HG03025 (cell line): Measurements from ENCODE around the gene KIF19.

Experiments
- ATAC-seq: cut with Tn5 transposase; IDR thresholded peaks from one replicate; pipeline ENCODE4 v1.9.1; 2021; ENCODE audit warnings: mild to moderate bottlenecking, moderate library complexity; ENCODE audit not compliant: unreplicated experiment, low FRiP score

The KIF19 gene

DNA sequence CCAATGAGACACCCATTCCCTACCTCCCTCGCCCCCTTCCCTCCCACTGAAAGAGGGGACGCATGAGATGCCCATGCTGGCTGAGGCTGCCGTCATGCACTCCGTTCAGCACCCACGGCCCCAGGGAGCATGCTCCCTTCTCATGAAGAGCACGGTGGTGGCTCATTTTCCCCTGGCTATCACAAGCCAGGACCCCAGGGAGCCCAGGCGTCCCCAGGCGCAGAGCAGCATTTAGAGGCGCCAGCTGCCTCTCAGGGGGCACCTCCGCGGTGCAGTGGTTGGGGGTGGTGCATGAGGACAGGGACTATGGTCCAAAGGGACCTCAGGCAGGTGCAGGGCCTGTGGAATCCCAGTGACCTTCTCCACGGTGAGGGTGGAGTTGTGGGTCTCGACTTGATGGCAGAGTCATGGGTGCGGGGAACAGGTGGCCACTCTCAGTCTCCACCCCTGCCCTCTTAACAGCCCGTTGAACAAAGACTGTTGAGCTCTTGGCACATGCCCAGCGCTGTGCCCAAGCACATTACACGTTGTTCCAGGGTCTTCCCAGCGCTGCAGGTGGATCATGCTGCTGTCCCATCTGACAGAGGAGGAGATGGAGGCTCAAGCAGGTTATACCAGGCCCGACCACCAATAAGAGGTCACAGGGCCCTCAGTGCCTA is 13.6 kb downstream of the KIF19 start:
- no peak for ATAC-seq

DNA sequence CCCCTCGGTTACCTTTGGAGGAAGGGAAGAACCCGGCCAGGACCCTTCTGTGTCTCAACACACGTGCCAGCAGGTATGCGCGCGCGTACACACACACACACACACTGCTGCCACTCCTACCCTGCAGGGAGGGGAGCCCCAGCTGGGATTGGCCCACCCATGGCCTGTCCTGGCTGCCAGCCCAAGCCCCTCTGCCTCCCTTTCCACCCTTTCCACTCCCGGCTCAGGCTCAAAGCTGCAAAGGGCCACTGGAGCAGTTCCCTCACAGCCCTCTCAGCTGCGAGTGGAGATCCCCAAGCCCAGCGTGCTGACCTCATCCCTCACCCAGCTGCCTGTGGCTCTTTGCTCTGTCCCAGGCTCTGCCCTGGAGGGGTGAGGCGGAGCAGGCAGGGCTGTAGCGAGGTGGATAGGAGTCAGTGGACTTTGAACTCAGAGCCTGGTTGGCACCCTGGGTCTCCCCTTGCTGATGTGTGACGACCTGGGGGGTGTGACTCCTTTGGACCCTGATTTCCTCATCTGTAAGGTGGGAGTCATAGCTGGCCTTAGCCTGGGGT is 14.5 kb downstream of the KIF19 start:
- no peak for ATAC-seq

DNA sequence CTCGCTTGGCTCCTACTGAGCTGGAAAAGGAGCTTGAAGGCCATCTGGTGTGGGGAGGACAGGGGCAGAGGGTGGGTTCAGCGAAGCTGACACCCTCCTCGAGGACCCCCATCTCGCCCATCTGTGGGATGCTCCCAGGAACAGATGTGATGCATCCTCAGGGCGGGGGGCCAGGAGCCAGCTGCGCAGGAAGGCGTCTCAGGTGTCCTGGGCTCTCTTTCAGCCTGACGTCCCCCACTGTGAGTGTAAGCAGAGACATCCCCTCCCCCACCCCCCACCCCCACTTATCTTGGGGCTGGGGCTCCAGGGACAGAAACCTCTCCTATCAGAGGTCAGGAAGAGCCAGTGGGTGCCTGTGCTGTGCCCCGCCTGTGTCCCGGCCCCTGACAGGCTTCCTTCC is 16.2 kb downstream of the KIF19 start:
- no peak for ATAC-seq

DNA sequence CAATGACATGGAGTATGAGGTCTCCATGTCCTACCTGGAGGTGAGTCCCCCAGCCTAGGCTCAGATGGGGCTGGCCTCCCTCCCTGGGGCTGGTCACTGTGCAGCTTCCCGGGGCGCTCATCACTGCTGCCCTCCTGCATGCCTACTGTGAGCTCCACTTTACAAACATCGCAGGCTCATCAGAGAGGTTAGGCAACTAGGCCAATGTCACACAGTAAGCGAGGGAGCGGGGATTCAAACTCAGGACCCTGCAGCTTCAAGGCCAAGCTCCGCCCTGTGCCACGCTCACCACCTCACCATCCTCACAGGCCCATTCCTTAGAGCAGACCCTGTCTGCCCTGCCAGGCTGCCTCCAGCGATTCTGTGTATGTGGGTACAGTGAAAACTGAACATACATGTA is 17.1 kb downstream of the KIF19 start:
- ATAC-seq, result no peak

DNA sequence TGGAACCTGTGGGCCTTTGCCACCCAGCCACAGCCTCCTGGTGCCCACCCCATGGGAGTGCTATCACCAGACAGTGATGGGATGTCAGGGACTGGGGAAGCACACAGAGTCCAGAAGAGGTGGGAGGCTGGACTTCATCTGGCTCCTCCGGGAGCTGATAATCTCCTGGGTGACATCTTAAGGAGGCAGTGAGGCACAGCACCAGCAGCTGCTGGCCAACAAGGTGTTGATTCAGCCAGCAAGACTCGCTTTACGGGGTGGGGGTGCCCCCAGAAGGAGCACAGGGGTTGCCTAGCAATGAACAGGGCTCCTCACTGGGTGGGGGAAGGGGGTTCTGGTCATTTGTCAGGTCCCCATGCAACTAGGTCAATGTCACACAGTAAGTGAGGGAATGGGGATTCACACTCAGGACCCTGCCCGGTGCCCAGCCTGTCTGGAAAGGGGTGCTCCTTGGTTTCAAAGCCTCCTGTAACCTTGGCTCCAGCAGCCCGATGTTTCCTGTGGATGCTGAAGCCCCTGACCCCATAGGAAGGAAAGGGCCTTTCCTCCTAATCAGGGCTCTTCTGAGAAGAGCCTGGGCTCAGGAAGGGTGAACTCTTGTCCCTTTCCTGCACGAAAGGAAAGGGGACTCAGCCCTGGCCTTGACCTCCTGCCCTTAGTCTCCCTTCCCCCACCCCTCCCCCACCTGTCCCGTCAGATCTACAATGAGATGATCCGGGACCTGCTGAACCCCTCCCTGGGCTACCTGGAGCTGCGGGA is 17.7 kb downstream of the KIF19 start:
- no peak for ATAC-seq

DNA sequence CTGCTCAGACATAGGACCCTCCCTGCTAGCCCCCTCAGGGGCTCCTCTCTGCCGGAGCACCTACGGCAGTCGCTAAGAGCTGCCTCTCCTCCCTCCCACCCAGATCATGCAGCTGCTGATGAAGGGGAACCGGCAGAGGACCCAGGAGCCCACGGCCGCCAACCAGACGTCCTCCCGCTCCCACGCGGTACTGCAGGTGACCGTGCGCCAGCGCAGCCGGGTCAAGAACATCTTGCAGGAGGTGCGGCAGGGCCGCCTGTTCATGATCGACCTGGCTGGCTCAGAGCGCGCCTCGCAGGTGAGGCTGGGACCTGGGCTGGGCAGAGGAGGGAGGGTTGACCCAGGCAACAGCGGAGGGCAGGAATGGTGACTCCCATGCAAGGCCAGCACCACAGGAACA is 18.6 kb downstream of the KIF19 start:
- ATAC-seq, result no peak

DNA sequence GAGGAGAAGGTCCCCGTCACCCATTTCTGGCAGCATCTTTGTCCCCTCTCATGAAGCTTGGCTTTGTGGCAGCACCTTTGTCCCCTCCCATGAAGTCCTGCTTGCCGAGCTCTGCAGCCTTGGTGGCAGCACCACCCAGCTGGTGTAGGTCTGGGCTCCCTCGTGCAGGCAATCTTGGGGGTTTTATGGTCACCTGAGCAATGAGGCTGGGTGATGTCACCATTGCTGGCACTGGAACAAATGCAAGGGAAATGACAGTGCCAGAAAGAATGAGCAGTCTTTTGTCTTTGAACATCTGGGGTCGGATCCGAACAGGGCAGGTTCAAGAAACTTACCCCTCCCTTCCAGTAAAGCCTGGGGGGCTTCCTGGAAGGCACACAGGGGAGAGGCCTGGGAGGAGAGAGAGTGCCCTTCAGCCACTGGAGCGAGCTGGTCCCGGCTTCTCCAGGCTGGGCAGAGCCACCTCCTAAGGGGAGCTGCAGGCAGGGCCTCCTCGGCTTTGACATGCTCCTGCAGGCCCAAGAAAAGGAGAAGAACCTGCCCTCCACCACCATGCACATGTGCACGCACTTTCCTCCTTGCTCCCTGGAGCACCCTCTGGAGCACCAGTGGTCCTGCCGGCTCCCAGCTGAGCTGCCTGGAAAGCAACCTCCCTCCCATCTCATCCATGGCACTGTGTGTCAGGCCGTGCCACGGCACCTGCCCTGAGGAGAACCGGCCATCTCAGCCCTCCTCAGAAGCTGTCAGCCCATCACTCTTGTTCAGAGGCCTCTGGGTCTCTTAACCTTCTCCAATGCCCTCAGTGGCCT is 19.6 kb downstream of the KIF19 start:
- ATAC-seq, result no peak

DNA sequence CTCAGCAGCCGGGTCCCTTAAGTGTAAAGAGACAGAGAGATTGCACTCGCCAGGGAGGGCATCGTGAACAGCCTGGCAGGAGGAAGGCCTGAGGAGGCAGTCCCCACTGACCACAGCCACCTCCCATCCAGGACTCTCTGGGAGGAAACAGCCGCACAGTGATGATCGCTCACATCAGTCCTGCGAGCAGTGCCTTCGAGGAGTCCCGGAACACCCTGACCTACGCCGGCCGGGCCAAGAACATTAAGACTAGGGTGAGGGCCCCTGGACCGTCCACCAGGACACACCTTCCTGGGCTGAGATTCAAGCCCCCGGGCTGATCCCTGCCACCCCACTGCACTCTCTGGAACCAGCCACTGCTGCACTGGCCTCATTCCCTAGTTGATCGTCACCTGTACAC is 21.6 kb downstream of the KIF19 start:
- ATAC-seq, result no peak

DNA sequence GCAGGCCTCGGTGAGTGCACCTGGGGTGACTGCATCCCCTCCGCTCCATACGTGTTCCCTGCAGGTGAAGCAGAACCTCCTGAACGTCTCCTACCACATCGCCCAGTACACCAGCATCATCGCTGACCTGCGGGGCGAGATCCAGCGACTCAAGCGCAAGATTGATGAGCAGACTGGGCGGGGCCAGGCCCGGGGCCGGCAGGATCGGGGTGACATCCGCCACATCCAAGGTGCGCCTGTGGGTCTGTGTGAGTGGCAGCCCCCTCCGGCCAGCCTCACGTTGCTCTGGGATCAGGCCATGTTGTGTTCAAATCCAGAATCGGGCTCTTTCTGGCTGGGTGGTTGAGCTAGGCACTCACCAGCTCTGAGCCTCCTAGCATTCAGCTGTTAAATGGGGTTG is 23.1 kb downstream of the KIF19 start:
- ATAC-seq, result no peak

DNA sequence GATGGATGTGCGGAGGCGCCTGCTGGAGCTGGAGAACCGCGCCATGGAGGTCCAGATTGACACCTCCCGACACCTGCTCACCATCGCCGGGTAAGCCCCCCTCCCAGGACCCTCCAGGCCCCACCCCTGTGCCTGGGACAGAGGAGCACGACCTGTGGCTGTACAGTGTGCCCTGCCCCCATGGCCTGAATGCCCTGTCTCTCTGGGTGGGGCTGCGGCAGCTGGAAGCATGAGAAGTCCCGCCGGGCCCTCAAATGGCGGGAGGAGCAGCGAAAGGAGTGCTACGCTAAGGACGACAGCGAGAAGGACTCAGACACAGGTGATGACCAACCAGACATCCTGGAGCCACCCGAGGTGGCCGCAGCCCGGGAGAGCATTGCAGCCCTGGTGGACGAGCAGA is 24.5 kb downstream of the KIF19 start:
- no peak for ATAC-seq

DNA sequence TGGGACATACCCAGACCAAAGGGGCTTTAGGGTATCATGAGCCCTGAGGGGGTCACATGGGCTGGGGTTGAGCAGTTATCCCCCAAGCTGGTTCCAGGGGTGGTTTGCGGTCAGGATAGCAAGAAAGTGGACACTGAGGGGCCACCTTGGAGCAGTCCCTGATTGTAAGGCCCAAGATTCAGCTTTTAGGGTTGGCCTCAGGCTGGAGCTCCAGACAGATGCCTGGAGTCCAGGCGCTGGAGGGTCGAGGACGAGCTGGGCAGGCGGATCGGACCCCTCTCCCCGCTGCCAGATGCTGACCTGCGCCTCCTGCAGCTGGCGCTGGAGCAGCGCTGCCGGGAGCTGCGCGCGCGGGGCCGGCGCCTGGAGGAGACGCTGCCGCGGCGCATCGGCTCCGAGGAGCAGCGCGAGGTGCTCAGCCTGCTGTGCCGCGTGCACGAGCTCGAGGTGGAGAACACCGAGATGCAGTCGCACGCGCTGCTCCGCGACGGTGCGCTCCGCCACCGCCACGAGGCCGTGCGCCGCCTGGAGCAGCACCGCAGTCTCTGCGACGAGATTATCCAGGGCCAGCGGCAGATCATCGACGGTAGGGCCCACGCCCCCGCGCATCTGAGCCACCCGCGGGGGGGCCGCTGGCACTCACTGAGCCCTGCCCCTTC is 25.7 kb downstream of the KIF19 start:
- ATAC-seq, result no peak

DNA sequence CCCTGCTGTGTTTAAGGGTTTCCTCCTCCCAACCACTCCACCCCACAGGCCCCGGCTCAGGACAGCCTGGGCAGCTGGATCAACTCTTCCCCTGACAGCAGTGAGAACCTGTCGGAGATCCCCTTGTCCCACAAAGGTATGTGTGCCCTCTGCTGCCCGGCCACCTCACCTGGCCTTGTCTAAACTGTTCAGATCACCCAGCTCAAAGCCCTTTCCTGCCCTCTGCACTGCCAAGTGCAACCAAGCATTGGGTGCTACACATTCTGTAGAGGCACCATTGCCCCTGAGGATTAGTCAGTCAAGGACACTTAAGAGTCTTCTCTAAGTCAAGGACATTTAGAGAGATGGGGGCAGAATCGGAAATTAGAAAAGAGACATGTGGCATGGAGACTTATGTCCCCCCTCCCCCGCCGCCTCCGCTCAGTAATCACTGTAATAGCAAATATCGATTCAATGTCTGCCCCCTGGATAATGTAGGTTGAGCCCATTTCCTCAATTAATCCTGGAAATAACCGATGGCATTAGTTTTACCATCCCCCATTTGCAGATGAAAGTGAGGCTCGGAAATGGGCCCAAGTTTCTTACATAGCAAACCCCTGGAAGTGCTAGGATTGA is 27.5 kb downstream of the KIF19 start:
- no peak for ATAC-seq

DNA sequence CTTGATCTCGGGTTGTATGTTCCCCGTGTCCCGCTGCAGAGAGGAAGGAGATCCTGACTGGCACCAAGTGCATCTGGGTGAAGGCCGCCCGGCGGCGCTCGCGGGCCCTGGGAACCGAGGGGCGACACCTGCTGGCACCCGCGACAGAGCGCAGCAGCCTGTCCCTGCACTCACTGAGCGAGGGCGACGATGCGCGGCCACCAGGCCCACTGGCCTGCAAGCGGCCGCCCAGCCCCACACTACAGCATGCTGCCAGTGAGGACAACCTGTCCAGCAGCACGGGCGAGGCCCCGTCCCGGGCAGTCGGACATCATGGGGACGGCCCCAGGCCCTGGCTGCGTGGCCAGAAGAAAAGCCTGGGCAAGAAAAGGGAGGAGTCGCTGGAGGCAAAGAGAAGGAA is 28.1 kb downstream of the KIF19 start:
- no peak for ATAC-seq

DNA sequence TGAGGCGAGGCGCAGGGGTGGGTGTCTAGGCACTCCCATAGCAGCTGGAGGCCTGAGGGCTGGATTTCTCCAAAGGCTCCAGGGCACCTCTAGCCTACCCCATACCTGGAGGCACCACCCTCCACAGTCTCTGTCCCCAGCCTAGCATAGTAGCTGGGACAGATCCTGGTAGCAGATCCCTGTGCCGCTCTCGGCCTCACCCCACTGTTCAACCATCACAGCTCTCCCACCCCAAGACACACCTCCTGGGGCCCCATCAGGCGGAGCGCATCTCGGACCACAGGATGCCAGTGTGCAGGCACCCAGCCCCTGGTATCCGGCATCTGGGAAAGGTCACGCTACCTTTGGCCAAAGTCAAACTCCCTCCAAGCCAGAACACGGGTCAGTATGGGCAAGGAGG is 28.5 kb downstream of the KIF19 start:
- ATAC-seq, result no peak

DNA sequence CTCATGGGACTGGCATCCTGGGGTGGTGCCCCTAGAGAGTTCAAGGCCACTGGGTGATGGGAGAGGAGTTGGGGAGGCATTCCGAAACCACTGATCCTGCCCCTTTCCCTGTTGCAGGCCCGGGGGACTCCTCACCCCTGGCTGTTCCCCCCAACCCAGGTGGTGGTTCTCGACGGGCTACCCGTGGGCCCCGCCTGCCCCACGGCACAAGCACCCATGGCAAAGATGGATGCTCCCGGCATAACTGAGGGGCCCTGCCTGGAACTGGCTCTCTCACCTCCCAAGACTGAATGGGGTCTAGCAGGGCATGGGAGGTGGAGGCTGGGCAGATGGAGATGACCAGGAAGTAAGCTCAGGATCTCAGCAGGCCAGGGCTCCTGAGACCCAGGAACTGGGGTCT is 29.0 kb downstream of the KIF19 start:
- ATAC-seq, result no peak

DNA sequence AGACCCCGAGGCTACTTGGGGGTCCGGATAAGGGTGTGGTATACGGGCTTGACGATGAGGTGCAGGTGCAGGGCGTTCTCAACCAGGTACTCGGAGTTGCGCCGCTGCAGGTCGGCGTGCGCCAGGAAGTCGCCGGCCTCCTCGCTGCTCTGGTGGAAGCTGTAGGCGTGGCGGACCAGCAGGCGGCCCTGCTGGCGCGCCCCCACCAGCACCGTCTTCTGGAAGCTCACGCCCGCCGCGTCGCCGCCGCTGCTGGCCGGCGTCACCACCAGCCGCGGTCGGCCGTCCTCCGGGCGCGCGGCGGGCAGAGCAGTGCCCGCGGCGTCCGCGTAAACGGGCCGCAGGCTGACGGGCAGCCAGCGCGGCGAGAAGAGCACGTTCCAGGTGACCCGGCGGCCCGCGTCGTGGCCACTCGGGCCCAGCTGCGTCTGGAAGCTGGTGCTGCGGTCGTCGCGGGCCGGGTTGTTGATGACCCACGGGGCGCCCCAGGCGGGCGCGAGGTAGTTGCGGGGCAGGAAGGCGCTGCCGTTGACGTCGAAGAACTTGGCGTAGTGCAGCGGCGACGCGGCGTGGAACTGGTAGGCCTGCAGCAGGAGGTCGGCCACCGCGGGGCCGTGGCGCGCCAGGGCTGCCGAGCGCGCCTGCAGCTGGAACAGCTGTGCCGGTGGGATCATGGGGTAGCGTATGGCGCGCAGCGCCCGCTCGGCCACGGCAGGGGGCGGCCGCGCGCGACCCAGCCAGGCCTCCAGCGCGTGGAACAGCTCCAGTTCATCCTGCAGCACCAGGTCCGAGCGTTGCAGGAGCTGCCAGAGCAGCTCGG is 30.8 kb downstream of the KIF19 start:
- ATAC-seq, result no peak

DNA sequence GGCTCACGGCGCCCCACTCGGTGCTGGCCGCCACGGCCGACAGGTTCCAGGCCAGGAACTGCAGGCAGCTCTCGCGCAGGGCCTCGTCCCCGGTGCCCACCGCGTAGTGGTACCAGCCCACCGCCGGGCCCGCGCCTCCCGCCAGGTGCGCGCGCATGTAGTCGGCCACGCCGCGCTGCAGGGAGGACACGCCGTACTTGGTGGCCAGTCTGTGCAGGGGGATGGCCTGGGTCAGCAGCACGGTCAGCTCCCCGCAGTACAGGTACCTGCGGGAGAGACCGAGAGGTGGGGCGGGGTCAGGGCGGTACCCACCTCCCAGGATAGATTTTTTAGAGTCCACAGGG is 31.4 kb downstream of the KIF19 start:
- ATAC-seq, result no peak

DNA sequence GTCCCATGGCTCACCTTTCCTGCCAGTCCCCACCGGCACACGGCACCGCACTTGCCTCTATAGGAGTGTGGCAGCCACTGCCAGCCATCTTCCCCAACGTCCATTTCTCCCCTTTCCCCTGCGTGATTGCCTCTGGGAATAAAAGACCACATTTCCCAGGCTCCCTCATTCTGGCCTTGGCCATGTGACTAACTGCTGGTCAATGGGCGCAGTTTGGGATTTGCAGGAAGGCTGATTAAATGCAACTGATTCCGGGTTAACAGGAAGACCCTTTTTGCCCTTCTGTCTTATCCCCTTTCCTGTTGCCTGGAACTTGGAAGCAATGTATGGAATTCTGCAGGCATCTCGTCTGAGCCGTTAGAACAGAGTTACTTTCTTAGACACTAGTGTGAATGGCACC is 32.7 kb downstream of the KIF19 start:
- no peak for ATAC-seq

DNA sequence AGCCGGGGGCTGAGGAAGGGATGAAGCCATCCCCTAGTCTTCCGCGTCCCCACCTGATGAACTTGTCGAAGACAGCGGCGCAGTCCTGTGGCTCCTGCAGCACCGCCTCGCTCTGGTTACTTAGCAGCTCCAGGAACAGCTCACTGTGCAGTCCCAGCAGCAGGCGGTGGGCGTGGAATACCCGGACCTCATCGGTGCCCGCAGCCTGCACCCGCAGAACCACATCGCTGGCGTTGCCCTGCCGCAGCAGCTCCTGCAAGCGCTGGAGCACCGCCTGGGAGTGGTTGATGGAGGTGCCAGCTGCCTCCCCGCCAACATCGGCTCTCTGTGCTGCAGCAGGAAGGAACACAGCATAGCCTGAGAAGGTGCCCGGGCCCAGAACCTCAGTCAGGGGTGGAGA is 33.9 kb downstream of the KIF19 start:
- no peak for ATAC-seq

DNA sequence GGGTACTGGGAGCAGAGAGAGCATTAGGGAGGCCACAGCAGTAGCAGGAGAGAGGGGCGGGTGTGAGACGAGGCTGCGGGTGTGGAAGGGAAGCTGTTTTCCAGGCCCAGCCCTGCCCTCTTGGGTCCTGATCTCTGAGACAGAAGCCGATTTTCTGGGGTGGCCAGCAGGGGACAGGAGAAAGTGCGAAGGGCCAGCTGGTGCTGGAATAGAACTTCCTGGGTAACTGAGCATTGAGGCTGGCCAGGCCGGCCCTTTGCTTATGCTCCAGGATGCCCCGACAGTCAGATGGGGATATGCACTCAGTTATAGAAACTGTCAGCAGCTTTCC is 34.8 kb downstream of the KIF19 start:
- ATAC-seq, result no peak
